HAP-1 (cell line): ENCODE measurements around the gene DNAH9.

Experiments
- DNase-seq, 2 experiments: peaks; one replicate each; pipeline ENCODE4 v3.0.0-alpha.2; 2016 to 2020; ENCODE audit warnings: low spot score in 2 of 2
- H3K27me3 ChIP-seq: fragments of 250-450 bp; sonication (Bioruptor Pico); 2 replicates; pipeline ENCODE4 v1.5.1; 2020; ENCODE audit warnings: low read depth, mild to moderate bottlenecking, moderate library complexity
- H3K36me3 ChIP-seq: fragments of 250-450 bp; sonication (Bioruptor Pico); replicated peaks from 2 replicates; pipeline ENCODE4 v1.5.1; 2020; ENCODE audit warnings: mild to moderate bottlenecking
- H3K4me1 ChIP-seq: fragments of 250-450 bp; sonication (Bioruptor Pico); 2 replicates; pipeline ENCODE4 v1.5.1; 2020; ENCODE audit warnings: mild to moderate bottlenecking
- H3K4me3 ChIP-seq: fragments of 250-450 bp; sonication (Bioruptor Pico); 2 replicates; pipeline ENCODE4 v1.5.1; 2020; ENCODE audit warnings: mild to moderate bottlenecking, moderate library complexity
- H3K9me3 ChIP-seq: fragments of 250-450 bp; sonication (Bioruptor Pico); 2 replicates; pipeline ENCODE4 v1.5.1; 2020; ENCODE audit warnings: mild to moderate bottlenecking, moderate library complexity
- in situ Hi-C: fragments of 300-500 bp; cut with MboI; formaldehyde crosslinking; loops from 3 replicates; pipeline ENCODE4 v1.14.3; 2020; ENCODE audit warnings: low sequenced_read_pairs, inconsistent platforms, mixed read lengths

Gene DNAH9

DNA sequence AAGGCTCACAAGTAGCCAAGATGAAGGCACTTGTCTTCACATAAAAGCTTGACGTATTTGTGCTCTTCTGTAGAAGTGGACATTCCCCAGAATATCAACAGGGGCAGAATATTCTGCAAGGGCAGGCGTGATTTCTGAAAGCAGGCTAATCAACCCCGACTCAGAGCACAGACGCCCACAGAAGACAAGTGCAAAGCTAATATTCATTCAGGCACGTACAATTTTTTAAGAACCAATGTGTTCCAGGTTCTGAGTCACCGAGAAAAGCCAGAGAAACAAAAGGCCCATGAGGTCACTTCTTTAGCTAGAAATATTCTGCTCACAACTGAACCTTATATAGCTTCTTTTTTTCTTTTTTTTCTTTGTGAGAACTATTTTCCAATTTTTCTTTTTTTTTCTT lies 121.6 kb downstream of the DNAH9 start:
- no peak for DNase-seq
- Histone ChIP-seq H3K4me1 (no peaks in the 10 kb centered on the region), H3K27me3 (no peaks in the 10 kb centered on the region), H3K36me3 (no peaks in the 10 kb centered on the region), H3K4me3 (no peak overlapping the region), H3K9me3 (no peaks in the 10 kb centered on the region)
- in situ Hi-C loops, result no loop called here

DNA sequence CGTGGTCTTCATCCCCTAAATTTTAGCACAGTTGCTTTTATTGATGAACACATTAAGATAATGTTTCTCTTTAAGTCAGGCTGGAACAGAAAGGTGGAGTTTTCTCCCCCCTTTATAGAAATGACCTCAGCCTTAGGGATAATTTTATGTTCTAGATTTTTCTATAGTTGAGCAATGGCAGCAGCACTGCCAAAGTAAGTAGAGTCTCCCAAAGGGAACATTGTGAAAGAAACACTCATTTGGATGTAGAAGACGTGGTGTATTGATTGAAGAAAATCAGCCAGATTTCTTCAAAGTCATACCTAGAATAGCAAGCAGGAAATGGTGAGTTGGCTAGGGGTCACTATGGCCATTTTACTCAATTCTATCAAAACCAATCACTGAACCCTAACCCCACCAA lies 122.5 kb downstream of the DNAH9 start:
- in situ Hi-C loops, result no loop called here
- no peaks in the 10 kb centered on the region for H3K4me1 ChIP-seq
- no peak overlapping the region for H3K4me3 ChIP-seq
- H3K36me3 ChIP-seq, result no peaks in the 10 kb centered on the region
- no peak for DNase-seq
- H3K27me3 ChIP-seq, result no peaks in the 10 kb centered on the region
- no peaks in the 10 kb centered on the region for H3K9me3 ChIP-seq

DNA sequence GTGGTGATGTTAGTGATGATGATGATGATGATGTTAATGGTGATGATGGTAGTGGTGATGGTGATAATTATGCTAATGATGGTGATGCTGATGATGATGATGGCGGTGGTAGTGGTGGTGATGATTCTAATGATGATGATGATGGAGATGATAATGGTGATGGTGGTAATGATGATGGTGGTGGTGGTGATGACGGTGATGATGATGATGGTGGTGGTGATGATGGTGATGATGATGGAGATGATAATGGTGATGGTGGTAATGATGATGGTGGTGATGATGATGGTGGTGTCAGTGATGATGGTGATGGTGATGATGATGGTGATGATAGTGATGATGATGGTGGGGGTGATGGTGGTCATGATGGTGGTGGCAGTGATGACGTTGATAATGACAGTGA lies 132.5 kb downstream of the DNAH9 start:
- no peaks in the 10 kb centered on the region for H3K36me3 ChIP-seq
- H3K4me3 ChIP-seq, result no peak overlapping the region
- no peaks in the 10 kb centered on the region for H3K4me1 ChIP-seq
- H3K27me3 ChIP-seq, result no peaks in the 10 kb centered on the region
- no peaks in the 10 kb centered on the region; the same call in 1 of the 2 replicates for H3K9me3 ChIP-seq
- no peak for DNase-seq
- in situ Hi-C loops, result no loop called here

DNA sequence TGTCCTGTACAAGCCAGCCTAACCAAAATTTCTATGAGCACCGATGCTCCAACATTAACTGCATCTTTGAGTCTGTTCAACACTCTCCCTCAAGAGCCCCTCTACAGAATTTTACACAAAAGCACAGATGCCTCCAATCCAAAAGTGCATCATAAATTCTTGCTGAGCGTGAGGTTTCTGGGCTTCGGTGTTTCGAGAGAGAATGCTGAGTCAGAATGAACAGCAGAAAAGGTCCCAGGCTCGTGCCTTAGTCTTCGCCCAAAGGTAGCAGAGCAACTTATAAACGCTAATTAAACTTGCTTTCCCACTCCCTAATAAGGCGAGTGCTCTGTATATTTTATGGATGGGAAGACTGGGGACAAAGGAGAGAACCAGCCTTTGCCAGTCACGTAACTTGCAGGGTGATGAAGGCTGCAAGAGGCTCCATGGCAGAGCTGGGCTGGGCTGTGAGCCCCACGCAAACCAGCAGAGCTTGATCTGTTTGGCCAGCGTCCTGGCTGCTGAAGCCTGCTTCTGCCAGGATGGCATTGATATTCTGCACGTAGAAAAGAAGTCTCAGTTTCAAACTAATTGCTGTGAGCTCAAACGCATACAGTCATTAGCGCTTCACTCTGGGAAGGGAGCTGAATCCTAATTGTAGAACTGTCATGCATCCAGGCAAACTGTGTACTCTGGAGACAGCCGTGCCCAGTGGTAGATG lies 138.5 kb downstream of the DNAH9 start:
- Histone ChIP-seq H3K27me3 (no peaks in the 10 kb centered on the region), H3K9me3 (no peaks in the 10 kb centered on the region; the same call in 1 of the 2 replicates), H3K36me3 (no peaks in the 10 kb centered on the region), H3K4me1 (no peaks in the 10 kb centered on the region), H3K4me3 (no peak overlapping the region)
- DNase-seq, result no peak
- in situ Hi-C loops, result no loop called here

DNA sequence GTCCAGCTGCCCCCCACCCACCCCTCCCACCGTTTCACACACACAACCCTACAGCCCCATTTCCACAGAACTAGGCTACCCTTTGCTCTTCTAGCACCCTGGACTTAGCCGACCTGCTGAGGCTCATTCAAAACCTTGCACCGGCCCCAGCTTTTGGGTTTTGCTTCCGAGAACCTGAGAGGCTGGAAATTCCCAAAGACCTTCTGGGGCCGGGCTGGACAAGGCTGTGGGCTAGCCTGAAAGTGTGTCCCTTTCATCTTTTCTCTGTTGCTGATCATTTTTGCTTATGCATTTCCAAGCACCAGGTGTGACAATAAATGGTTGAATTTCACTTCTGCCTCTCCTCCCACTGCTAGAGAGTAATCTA lies 139.0 kb downstream of the DNAH9 start:
- H3K36me3 ChIP-seq, result no peaks in the 10 kb centered on the region
- in situ Hi-C loops, result no loop called here
- DNase-seq, result no peak

GRCh38 chr17:11738151-11738550 lies 139.9 kb downstream of the DNAH9 start:
- no peaks in the 10 kb centered on the region for H3K27me3 ChIP-seq
- no peaks in the 10 kb centered on the region for H3K9me3 ChIP-seq
- in situ Hi-C loops, result no loop called here
- no peaks in the 10 kb centered on the region for H3K36me3 ChIP-seq
- no peak for DNase-seq
- no peaks in the 10 kb centered on the region for H3K4me1 ChIP-seq
- no peak overlapping the region for H3K4me3 ChIP-seq

More for the DNA sequence above, 139.0 kb downstream of the DNAH9 start:
- H3K4me1 ChIP-seq, result no peaks in the 10 kb centered on the region
- no peaks in the 10 kb centered on the region for H3K9me3 ChIP-seq
- no peaks in the 10 kb centered on the region for H3K27me3 ChIP-seq
- H3K4me3 ChIP-seq, result no peak overlapping the region

GRCh38 chr17:11739351-11739750 lies 141.1 kb downstream of the DNAH9 start:
- no peaks in the 10 kb centered on the region for H3K36me3 ChIP-seq
- in situ Hi-C loops, result no loop called here
- H3K4me1 ChIP-seq, result no peaks in the 10 kb centered on the region
- no peaks in the 10 kb centered on the region for H3K9me3 ChIP-seq
- DNase-seq, result no peak
- no peaks in the 10 kb centered on the region for H3K27me3 ChIP-seq
- no peak overlapping the region for H3K4me3 ChIP-seq

GRCh38 chr17:11739848-11740247 lies 141.6 kb downstream of the DNAH9 start:
- in situ Hi-C loops, result no loop called here
- Histone ChIP-seq H3K4me1 (no peaks in the 10 kb centered on the region), H3K27me3 (no peaks in the 10 kb centered on the region), H3K36me3 (no peaks in the 10 kb centered on the region), H3K4me3 (no peak overlapping the region), H3K9me3 (no peaks in the 10 kb centered on the region)
- no peak for DNase-seq

DNA sequence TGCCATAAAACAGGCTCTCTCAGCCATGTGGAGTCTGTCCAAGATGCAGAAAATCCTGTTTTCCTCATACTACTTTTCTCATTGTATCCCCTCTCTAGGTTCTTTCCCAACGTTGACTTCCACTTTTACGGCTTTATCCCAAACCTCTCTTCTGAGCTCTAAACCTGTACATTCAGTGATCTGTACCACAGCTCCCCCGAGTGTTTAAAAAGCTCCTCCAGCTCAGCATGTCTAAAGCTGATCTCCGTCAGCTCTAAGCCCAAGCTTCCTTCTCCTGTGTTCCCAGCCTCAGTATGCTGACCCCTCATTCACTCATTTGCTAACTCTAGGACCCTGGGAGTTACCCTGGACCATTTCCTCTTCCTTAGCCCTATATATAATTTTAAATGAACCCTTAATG lies 144.6 kb downstream of the DNAH9 start:
- H3K27me3 ChIP-seq, result no peaks in the 10 kb centered on the region
- no peaks in the 10 kb centered on the region for H3K4me1 ChIP-seq
- H3K4me3 ChIP-seq, result no peak overlapping the region
- H3K36me3 ChIP-seq, result no peaks in the 10 kb centered on the region
- no peaks in the 10 kb centered on the region for H3K9me3 ChIP-seq
- in situ Hi-C loops, result no loop called here
- no peak for DNase-seq

- Histone ChIP-seq H3K9me3 (no peaks in the 10 kb centered on the region), H3K4me3 (no peak overlapping the region), H3K4me1 (no peaks in the 10 kb centered on the region), H3K36me3 (no peaks in the 10 kb centered on the region), H3K27me3 (no peaks in the 10 kb centered on the region)
- no peak for DNase-seq
- in situ Hi-C loops, result no loop called here
Measured at GRCh38 chr17:11744696-11745095, 146.4 kb downstream of the DNAH9 start.

- in situ Hi-C loops, result no loop called here
- H3K4me1 ChIP-seq, result no peaks in the 10 kb centered on the region
- H3K36me3 ChIP-seq, result no peaks in the 10 kb centered on the region
- no peaks in the 10 kb centered on the region for H3K27me3 ChIP-seq
- DNase-seq, result no peak
- no peak overlapping the region for H3K4me3 ChIP-seq
- no peaks in the 10 kb centered on the region for H3K9me3 ChIP-seq
Measured at GRCh38 chr17:11747441-11747840, 149.2 kb downstream of the DNAH9 start.

- Histone ChIP-seq H3K9me3 (no peaks in the 10 kb centered on the region), H3K27me3 (no peaks in the 10 kb centered on the region), H3K36me3 (no peaks in the 10 kb centered on the region), H3K4me1 (no peaks in the 10 kb centered on the region; the same call in 1 of the 2 replicates), H3K4me3 (no peak overlapping the region)
- in situ Hi-C loops, result no loop called here
- no peak for DNase-seq
Measured at GRCh38 chr17:11757815-11758214, 159.5 kb downstream of the DNAH9 start.

- H3K4me3 ChIP-seq, result no peak overlapping the region
- no peaks in the 10 kb centered on the region for H3K27me3 ChIP-seq
- H3K4me1 ChIP-seq, result no peaks in the 10 kb centered on the region
- no peak for DNase-seq
- in situ Hi-C loops, result no loop called here
- no peaks in the 10 kb centered on the region for H3K9me3 ChIP-seq
- no peaks in the 10 kb centered on the region for H3K36me3 ChIP-seq
Measured at GRCh38 chr17:11768106-11768505, 169.8 kb downstream of the DNAH9 start.

DNA sequence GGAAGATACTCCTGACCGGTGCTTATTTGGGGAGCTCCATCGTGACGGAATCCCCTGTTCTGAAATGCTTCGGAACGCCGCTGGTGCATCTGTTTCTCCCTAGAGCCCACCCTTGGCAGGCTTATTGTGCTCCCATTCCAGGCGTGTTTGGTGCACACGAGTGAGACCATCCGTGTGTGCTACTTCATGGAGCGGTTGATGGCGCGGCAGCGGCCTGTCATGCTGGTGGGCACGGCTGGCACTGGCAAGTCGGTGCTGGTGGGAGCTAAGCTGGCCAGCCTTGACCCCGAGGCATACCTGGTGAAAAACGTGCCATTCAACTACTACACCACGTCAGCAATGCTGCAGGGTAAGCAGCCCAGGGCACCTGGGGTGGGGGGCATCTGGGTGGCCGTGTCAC lies 170.7 kb downstream of the DNAH9 start:
- in situ Hi-C loops, result no loop called here

DNA sequence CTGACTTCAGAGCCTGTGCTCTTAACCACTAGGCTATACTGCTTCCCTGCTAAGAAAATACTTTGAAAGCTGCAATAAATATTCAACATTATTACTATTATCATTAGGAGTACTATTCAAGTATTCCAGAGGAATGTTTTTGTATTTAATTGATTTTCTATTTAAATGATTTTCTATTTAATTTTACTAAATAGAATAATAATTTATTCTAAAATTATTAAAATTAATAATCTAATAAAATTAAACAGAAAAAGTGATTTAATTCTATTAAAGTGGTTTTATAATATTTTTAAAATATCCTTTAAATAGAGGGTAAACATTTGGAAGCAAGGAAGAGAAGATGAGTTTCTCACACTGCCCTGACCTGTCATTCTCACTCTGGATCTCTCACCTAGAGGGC lies 173.8 kb downstream of the DNAH9 start:
- in situ Hi-C loops, result no loop called here
- no peak for DNase-seq
- H3K27me3 ChIP-seq, result no peaks in the 10 kb centered on the region
- no peaks in the 10 kb centered on the region for H3K36me3 ChIP-seq
- no peak overlapping the region for H3K4me3 ChIP-seq
- H3K4me1 ChIP-seq, result no peaks in the 10 kb centered on the region
- H3K9me3 ChIP-seq, result no peaks in the 10 kb centered on the region

More for the DNA sequence above, 170.7 kb downstream of the DNAH9 start:
- Histone ChIP-seq H3K36me3 (no peaks in the 10 kb centered on the region), H3K27me3 (no peaks in the 10 kb centered on the region), H3K9me3 (no peaks in the 10 kb centered on the region), H3K4me3 (no peak overlapping the region), H3K4me1 (no peaks in the 10 kb centered on the region)
- DNase-seq, result no peak
